K562 (cell line): ENCODE measurements around the gene TAS1R3. TPM values are rescaled to one million over a fixed set of nuclear protein-coding genes. Genes with fewer than 3 reads are reported as not detected.

ENCODE experiments used
- BRCA1 ChIP-seq, 2 experiments: fragments of 450-650 bp in 1 of 2; sonication (generic) in 1 of 2; formaldehyde crosslinking in 1 of 2; IDR thresholded peaks; 2 replicates each; pipeline versions ENCODE4 v1.5.0 to v1.6.1; 2017 to 2020; ENCODE audit warnings: mild to moderate bottlenecking in 1 of 2, missing genetic modification reagents in 1 of 2
- CTCF ChIP-seq, 3 experiments: IDR thresholded peaks in 2 of 3; conservative IDR thresholded peaks in 1 of 3; 2 replicates each; pipeline ENCODE4 v1.5.1; 2011 to 2012; ENCODE audit warnings: low read length in 3 of 3, mild to moderate bottlenecking in 3 of 3, control low read depth in 2 of 3, improper control_type of control experiment in 1 of 3, inconsistent platforms in 1 of 3, low read depth in 1 of 3, mixed read lengths in 1 of 3, moderate library complexity in 1 of 3; ENCODE audit not compliant: insufficient read depth in 2 of 3
- HMG20A ChIP-seq: fragments of 450-650 bp; formaldehyde crosslinking; conservative IDR thresholded peaks from 2 replicates; pipeline ENCODE4 v1.4.0; 2020; ENCODE audit warnings: mild to moderate bottlenecking, mixed read lengths
- PCBP1 ChIP-seq: fragments of 200-400 bp; formaldehyde crosslinking; IDR thresholded peaks from 2 replicates; pipeline ENCODE4 v1.6.1; 2018; ENCODE audit warnings: mild to moderate bottlenecking, low read depth, low read length; ENCODE audit not compliant: poor library complexity, severe bottlenecking
- PREB ChIP-seq: sonication (generic); formaldehyde crosslinking; IDR thresholded peaks from 2 replicates; pipeline ENCODE4 v1.8.1; 2023; ENCODE audit warnings: mild to moderate bottlenecking, missing genetic modification reagents
- SMAD2 ChIP-seq: fragments of 150-350 bp; IDR thresholded peaks from 2 replicates; pipeline ENCODE4 v1.6.1; 2014; ENCODE audit warnings: low read depth, mild to moderate bottlenecking, low read length
- TCFL5 ChIP-seq: fragments of 250-450 bp; sonication (Bioruptor Pico); conservative IDR thresholded peaks from 2 replicates; pipeline ENCODE4 v1.6.1; 2021; ENCODE audit warnings: mild to moderate bottlenecking, moderate library complexity, matching md5 sums
- ZBTB9 ChIP-seq: fragments of 450-650 bp; formaldehyde crosslinking; IDR thresholded peaks from 2 replicates; pipeline ENCODE4 v1.4.0; 2020; ENCODE audit warnings: mild to moderate bottlenecking, moderate library complexity
- ZNF511 ChIP-seq: sonication (generic); formaldehyde crosslinking; IDR thresholded peaks from 2 replicates; pipeline ENCODE4 v1.8.0; 2022; ENCODE audit warnings: mild to moderate bottlenecking, missing genetic modification reagents
- ZNF609 ChIP-seq: sonication (generic); formaldehyde crosslinking; IDR thresholded peaks from 2 replicates; pipeline ENCODE4 v1.8.1; 2023; ENCODE audit warnings: missing genetic modification reagents, mild to moderate bottlenecking, borderline replicate concordance
- polyA plus RNA-seq, 8 experiments: library from polyadenylated mRNA; depleted of rRNA in 4 of 8; stranded (reverse) in 5 of 8; unstranded in 3 of 8; fragments of >200 nt; fragmentation: Nextera tagmentation in 2 of 8; fragmentation: Illumina TruSeq in 1 of 8; extraction: Ambion mirVana in 2 of 8; extraction: Trizol in 1 of 8; gene quantifications; 2 replicates each; pipeline versions ENCODE4 v1.2.1 to v1.2.3, GENCODE V29; 2011 to 2014; ENCODE audit warnings: inconsistent platforms in 1 of 8, missing spikeins in 1 of 8
- total RNA-seq, 7 experiments: library from RNA; depleted of rRNA in 6 of 7; stranded (reverse); fragments of >200 nt in 6 of 7; fragmentation: Illumina TruSeq in 2 of 7; extraction: Trizol in 2 of 7; gene quantifications; 2 replicates each; pipeline versions ENCODE4 v1.2.1 to v1.2.3, GENCODE V29; 2011 to 2021; ENCODE audit warnings: low replicate concordance in 1 of 7

TAS1R3 gene
- total and polyA plus RNA-seq, 9 of the 15 experiments (the other 6 are each of a cell fraction or from before 2014, with no cell fraction given): 0.07 to 0.13 TPM; not detected in 7

GRCh38 chr1:1371746-1372711 is 40.9 kb downstream of the TAS1R3 start (continued):
- no peak for TF ChIP-seq ZNF609 (CRISPR knock-in tag)
- peak; percentile 55 for TF ChIP-seq PCBP1
- no peak for TF ChIP-seq HMG20A (CRISPR knock-in tag)
- TF ChIP-seq CTCF (IDR thresholded peaks at IDR 0.05 in 2 of 3, conservative IDR thresholded peaks at IDR 0.05 in 1 of 3; ENCODE audit: insufficient read depth in 2 of 3, low read depth in 1 of 3, low read length in 3 of 3): peak; percentile 83 to 97 (median 94)
- TF ChIP-seq ZBTB9 (CRISPR knock-in tag): 0 out of 2 replicates have a peak, but pooled peaks have one; percentile 17
- TF ChIP-seq BRCA1 (IDR thresholded peaks at IDR 0.05): no peak
- no peak for TF ChIP-seq BRCA1 (CRISPR knock-in tag; IDR thresholded peaks at IDR 0.05)
- TF ChIP-seq ZNF511 (CRISPR knock-in tag): no peak
- TF ChIP-seq TCFL5 (CRISPR knock-in tag): no peak
- no peak for TF ChIP-seq PREB (CRISPR knock-in tag)
- no peak for TF ChIP-seq SMAD2
